K562 (cell line): ENCODE data around the gene MACROD2.

Experiments used
- EZH2 ChIP-seq: IDR thresholded peaks from 2 replicates; pipeline ENCODE4 v1.6.1; 2012; ENCODE audit warnings: low read depth, mild to moderate bottlenecking, inconsistent platforms, low read length, borderline replicate concordance
- NCOR1 ChIP-seq: fragments of 450-650 bp; IDR thresholded peaks from 2 replicates; pipeline ENCODE4 v1.6.1; 2016; ENCODE audit warnings: mild to moderate bottlenecking, moderate library complexity
- PHB ChIP-seq: fragments of 250-450 bp; sonication (Bioruptor Pico); IDR thresholded peaks from 2 replicates; pipeline ENCODE4 v1.5.0; 2021
- RAD21 ChIP-seq, 2 experiments: fragments of 250-450 bp in 1 of 2; fragments of 450-650 bp in 1 of 2; sonication (Bioruptor Pico) in 1 of 2; formaldehyde crosslinking in 1 of 2; IDR thresholded peaks in 1 of 2; conservative IDR thresholded peaks in 1 of 2; 2 replicates each; pipeline versions ENCODE4 v1.4.0 to v1.8.0; 2020 to 2022; ENCODE audit warnings: mild to moderate bottlenecking in 2 of 2, moderate library complexity in 1 of 2
- TF ChIP-seq, protein P1 (sequence below), 3 experiments: IDR thresholded peaks in 2 of 3; conservative IDR thresholded peaks in 1 of 3; 2 replicates each; pipeline ENCODE4 v1.5.1; 2011 to 2012; ENCODE audit warnings: low read length in 3 of 3, mild to moderate bottlenecking in 3 of 3, control low read depth in 2 of 3, improper control_type of control experiment in 1 of 3, inconsistent platforms in 1 of 3, low read depth in 1 of 3, mixed read lengths in 1 of 3, moderate library complexity in 1 of 3; ENCODE audit not compliant: insufficient read depth in 2 of 3
- TF ChIP-seq, protein P2 (sequence below): sonication (generic); formaldehyde crosslinking; IDR thresholded peaks from 2 replicates; pipeline ENCODE4 v1.8.0; 2022; ENCODE audit warnings: missing genetic modification reagents, mild to moderate bottlenecking, borderline replicate concordance

DNA sequence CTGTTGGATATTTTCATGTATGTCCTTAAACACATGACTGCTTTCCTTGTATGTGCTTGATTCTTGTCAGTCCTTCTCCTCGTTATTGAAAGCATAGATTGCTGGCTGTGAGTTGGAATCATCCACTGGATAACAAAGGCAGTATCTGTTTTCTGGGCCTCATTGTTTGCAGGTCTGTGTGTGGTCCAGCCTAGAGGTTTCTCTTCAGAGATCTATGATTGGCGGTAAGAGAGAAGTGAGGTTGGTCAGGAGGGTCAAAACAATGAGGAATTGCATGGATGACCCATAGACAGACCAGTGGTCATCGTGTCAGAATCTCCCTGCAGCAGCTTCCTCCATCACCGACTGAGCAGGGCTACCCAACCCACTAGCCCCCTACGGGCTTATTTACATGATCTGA is 1663.0 kb downstream of the MACROD2 start:
- no peak for TF ChIP-seq PHB (CRISPR knock-in tag)
- TF ChIP-seq, protein P1, sequence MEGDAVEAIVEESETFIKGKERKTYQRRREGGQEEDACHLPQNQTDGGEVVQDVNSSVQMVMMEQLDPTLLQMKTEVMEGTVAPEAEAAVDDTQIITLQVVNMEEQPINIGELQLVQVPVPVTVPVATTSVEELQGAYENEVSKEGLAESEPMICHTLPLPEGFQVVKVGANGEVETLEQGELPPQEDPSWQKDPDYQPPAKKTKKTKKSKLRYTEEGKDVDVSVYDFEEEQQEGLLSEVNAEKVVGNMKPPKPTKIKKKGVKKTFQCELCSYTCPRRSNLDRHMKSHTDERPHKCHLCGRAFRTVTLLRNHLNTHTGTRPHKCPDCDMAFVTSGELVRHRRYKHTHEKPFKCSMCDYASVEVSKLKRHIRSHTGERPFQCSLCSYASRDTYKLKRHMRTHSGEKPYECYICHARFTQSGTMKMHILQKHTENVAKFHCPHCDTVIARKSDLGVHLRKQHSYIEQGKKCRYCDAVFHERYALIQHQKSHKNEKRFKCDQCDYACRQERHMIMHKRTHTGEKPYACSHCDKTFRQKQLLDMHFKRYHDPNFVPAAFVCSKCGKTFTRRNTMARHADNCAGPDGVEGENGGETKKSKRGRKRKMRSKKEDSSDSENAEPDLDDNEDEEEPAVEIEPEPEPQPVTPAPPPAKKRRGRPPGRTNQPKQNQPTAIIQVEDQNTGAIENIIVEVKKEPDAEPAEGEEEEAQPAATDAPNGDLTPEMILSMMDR (IDR thresholded peaks at IDR 0.05 in 2 of 3, conservative IDR thresholded peaks at IDR 0.05 in 1 of 3; ENCODE audit: insufficient read depth in 2 of 3, low read depth in 1 of 3, low read length in 3 of 3) = no peak
- TF ChIP-seq, protein P2, sequence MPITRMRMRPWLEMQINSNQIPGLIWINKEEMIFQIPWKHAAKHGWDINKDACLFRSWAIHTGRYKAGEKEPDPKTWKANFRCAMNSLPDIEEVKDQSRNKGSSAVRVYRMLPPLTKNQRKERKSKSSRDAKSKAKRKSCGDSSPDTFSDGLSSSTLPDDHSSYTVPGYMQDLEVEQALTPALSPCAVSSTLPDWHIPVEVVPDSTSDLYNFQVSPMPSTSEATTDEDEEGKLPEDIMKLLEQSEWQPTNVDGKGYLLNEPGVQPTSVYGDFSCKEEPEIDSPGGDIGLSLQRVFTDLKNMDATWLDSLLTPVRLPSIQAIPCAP (CRISPR knock-in tag) = no peak
- no peak for TF ChIP-seq NCOR1
- TF ChIP-seq EZH2 = no peak
- TF ChIP-seq RAD21 (CRISPR knock-in tag; conservative IDR thresholded peaks at IDR 0.05 in 1 of 2, IDR thresholded peaks at IDR 0.05 in 1 of 2) = no peak
